WTC11 (cell line): Measurements from ENCODE around the gene MAML2. TPM values are rescaled to one million over a fixed set of nuclear protein-coding genes. Genes with fewer than 3 reads are reported as not detected.

ENCODE experiments used
- ATAC-seq: fragments of 200-7000 bp; cut with Tn5 transposase; 2 replicates; pipeline ENCODE4 v1.10.0; 2021; ENCODE audit warnings: mild to moderate bottlenecking, moderate library complexity
- CTCF ChIA-PET: fragments of 300-600 bp; sonication (Branson Sonifier 250); formaldehyde crosslinking; loops from one replicate; lab custom pipeline; 2021; ENCODE audit warnings: antibody characterized with exemption; lab: Charles Lee
- POLR2A ChIA-PET: fragments of 350-600 bp; sonication (Branson Sonifier 250); formaldehyde crosslinking; loops from one replicate; lab custom pipeline; 2021; ENCODE audit warnings: antibody characterized with exemption; lab: Charles Lee
- DNase-seq: peaks from one replicate; pipeline ENCODE4 v3.0.0; 2021; ENCODE audit warnings: low spot score
- H3K27ac Mint-ChIP-seq: 2 replicates; pipeline ENCODE4 v1.8.0; 2021; ENCODE audit warnings: mixed read lengths
- H3K27me3 Mint-ChIP-seq: 2 replicates; pipeline ENCODE4 v1.8.0; 2021; ENCODE audit warnings: low read depth, mild to moderate bottlenecking, moderate library complexity, mixed read lengths
- H3K36me3 Mint-ChIP-seq: 2 replicates; pipeline ENCODE4 v1.8.0; 2021; ENCODE audit warnings: mixed read lengths
- H3K4me1 Mint-ChIP-seq: 2 replicates; pipeline ENCODE4 v1.8.0; 2022; ENCODE audit warnings: mixed read lengths
- H3K4me3 Mint-ChIP-seq: 2 replicates; pipeline ENCODE4 v1.8.0; 2021; ENCODE audit warnings: mild to moderate bottlenecking, moderate library complexity, mixed read lengths
- H3K9me3 Mint-ChIP-seq: 2 replicates; pipeline ENCODE4 v1.8.0; 2021; ENCODE audit warnings: mixed read lengths
- CREM ChIP-seq: sonication (generic); formaldehyde crosslinking; IDR thresholded peaks from 2 replicates; pipeline ENCODE4 v1.8.1; 2022; ENCODE audit warnings: mild to moderate bottlenecking, missing genetic modification reagents, moderate library complexity
- JUN ChIP-seq: sonication (generic); formaldehyde crosslinking; IDR thresholded peaks from 2 replicates; pipeline ENCODE4 v1.8.0; 2023; ENCODE audit warnings: mild to moderate bottlenecking, missing genetic modification reagents
- KAT7 ChIP-seq: sonication (generic); formaldehyde crosslinking; IDR thresholded peaks from 2 replicates; pipeline ENCODE4 v1.8.1; 2023; ENCODE audit warnings: missing genetic modification reagents, mild to moderate bottlenecking, borderline replicate concordance
- NFE2L1 ChIP-seq: sonication (generic); formaldehyde crosslinking; IDR thresholded peaks from 2 replicates; pipeline ENCODE4 v1.8.1; 2023; ENCODE audit warnings: missing genetic modification reagents
- TEAD1 ChIP-seq: sonication (generic); formaldehyde crosslinking; IDR thresholded peaks from 2 replicates; pipeline ENCODE4 v1.8.0; 2022; ENCODE audit warnings: mild to moderate bottlenecking, missing genetic modification reagents
- ZNF219 ChIP-seq: sonication (generic); formaldehyde crosslinking; IDR thresholded peaks from 2 replicates; pipeline ENCODE4 v1.8.0; 2023; ENCODE audit warnings: missing genetic modification reagents, mild to moderate bottlenecking, borderline replicate concordance
- ZNF232 ChIP-seq: sonication (generic); formaldehyde crosslinking; IDR thresholded peaks from 2 replicates; pipeline ENCODE4 v1.8.0; 2022; ENCODE audit warnings: mild to moderate bottlenecking, missing genetic modification reagents
- total RNA-seq: library from RNA; stranded (reverse); gene quantifications from 3 replicates; pipeline ENCODE4 v1.2.3, GENCODE V29; 2021
- TF ChIP-seq, protein P1 (sequence below): fragments of 250-450 bp; sonication (Bioruptor Pico); IDR thresholded peaks from 2 replicates; pipeline ENCODE4 v1.9.0; 2021; ENCODE audit warnings: mild to moderate bottlenecking
- TF ChIP-seq, protein P2 (sequence below): sonication (generic); formaldehyde crosslinking; IDR thresholded peaks from 2 replicates; pipeline ENCODE4 v1.8.1; 2023; ENCODE audit warnings: mild to moderate bottlenecking, missing genetic modification reagents
- TF ChIP-seq, protein P3 (sequence below): sonication (generic); formaldehyde crosslinking; IDR thresholded peaks from 2 replicates; pipeline ENCODE4 v1.8.1; 2022; ENCODE audit warnings: mild to moderate bottlenecking, moderate library complexity, missing genetic modification reagents
- TF ChIP-seq, protein P4 (sequence below): sonication (generic); formaldehyde crosslinking; IDR thresholded peaks from 2 replicates; pipeline ENCODE4 v1.8.1; 2023; ENCODE audit warnings: mild to moderate bottlenecking, missing genetic modification reagents, borderline replicate concordance
- TF ChIP-seq, protein P5 (sequence below): sonication (generic); formaldehyde crosslinking; IDR thresholded peaks from 2 replicates; pipeline ENCODE4 v1.8.1; 2022; ENCODE audit warnings: low read depth, missing genetic modification reagents, borderline replicate concordance
- TF ChIP-seq, protein P6 (sequence below): sonication (generic); formaldehyde crosslinking; IDR thresholded peaks from 2 replicates; pipeline ENCODE4 v1.8.0; 2023; ENCODE audit warnings: missing genetic modification reagents, mild to moderate bottlenecking, borderline replicate concordance

The MAML2 gene
- total RNA-seq, 1 experiment from 2014 or later = 8.1 TPM

DNA sequence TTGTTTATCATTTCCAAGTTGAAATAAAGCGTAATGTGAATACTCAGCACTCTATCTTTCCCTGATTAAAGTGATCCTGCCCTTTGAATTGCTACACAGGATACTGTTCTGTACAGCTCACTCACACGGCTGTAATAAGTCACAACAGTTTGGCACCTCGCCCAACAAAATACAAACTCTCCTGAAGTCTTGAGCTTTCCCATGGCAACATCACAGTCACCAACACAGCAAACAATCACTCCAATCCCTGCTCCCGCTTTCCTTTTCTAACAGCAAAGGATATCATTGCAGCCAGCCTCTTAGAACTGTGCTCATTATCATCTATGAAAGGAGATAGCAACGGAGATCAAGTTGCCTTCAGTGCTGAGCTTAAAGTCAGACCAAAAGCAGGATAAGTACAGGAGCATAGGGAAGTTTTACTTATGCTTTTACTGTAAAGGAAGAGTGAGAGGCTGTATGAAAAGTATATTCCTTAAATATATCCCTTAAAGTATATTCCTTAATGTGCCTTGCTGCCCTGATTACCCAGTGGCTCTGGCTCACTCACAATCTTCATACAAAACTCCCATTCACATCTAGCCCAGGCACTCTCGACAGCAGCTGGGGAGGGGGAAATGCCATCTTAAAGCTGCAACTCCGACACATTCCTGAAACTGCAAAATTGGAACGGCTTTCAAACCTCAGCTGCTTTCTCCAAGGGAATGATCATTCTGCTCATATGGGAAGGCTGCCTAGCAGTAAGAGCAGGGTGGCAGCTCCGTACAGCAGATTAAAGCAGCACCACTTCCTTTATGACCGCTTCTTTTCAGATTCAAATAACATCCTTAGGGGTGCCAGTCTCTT, 35.8 kb downstream of the MAML2 start (continued):
- TF ChIP-seq, protein P1, sequence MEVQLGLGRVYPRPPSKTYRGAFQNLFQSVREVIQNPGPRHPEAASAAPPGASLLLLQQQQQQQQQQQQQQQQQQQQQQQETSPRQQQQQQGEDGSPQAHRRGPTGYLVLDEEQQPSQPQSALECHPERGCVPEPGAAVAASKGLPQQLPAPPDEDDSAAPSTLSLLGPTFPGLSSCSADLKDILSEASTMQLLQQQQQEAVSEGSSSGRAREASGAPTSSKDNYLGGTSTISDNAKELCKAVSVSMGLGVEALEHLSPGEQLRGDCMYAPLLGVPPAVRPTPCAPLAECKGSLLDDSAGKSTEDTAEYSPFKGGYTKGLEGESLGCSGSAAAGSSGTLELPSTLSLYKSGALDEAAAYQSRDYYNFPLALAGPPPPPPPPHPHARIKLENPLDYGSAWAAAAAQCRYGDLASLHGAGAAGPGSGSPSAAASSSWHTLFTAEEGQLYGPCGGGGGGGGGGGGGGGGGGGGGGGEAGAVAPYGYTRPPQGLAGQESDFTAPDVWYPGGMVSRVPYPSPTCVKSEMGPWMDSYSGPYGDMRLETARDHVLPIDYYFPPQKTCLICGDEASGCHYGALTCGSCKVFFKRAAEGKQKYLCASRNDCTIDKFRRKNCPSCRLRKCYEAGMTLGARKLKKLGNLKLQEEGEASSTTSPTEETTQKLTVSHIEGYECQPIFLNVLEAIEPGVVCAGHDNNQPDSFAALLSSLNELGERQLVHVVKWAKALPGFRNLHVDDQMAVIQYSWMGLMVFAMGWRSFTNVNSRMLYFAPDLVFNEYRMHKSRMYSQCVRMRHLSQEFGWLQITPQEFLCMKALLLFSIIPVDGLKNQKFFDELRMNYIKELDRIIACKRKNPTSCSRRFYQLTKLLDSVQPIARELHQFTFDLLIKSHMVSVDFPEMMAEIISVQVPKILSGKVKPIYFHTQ (CRISPR knock-in tag) = no peak
- TF ChIP-seq, protein P2, sequence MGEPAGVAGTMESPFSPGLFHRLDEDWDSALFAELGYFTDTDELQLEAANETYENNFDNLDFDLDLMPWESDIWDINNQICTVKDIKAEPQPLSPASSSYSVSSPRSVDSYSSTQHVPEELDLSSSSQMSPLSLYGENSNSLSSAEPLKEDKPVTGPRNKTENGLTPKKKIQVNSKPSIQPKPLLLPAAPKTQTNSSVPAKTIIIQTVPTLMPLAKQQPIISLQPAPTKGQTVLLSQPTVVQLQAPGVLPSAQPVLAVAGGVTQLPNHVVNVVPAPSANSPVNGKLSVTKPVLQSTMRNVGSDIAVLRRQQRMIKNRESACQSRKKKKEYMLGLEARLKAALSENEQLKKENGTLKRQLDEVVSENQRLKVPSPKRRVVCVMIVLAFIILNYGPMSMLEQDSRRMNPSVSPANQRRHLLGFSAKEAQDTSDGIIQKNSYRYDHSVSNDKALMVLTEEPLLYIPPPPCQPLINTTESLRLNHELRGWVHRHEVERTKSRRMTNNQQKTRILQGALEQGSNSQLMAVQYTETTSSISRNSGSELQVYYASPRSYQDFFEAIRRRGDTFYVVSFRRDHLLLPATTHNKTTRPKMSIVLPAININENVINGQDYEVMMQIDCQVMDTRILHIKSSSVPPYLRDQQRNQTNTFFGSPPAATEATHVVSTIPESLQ (CRISPR knock-in tag) = no peak
- TF ChIP-seq JUN (CRISPR knock-in tag) = no peak

DNA sequence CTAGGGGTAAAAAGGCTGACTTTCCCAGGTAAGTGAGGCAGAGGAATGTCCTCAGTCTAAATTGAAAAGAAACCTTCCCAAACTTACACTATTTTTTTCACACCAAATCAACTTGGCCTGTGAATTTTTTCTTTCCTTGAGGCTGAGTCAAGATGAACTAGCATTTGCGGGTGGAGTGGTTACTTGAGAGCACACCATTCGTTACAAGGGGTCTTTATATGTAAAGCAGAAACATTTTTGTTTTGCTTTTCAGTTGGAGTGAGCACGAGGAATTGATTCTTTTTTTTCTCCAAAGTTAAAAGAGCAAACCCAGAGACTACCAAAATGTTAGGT, 36.4 kb downstream of the MAML2 start:
- no peak overlapping the region for H3K4me3 Mint-ChIP-seq
- H3K27me3 Mint-ChIP-seq = no peaks in the 10 kb centered on the region
- DNase-seq = no peak
- POLR2A ChIA-PET = no interaction called here
- CTCF ChIA-PET = interaction anchor here (1.7 to 2.5 kb wide), 3 partner anchors 26 to 37 kb away, joined by 4 to 14 read pairs (median 7); partner anchors contain the start of gene MAML2
- H3K4me1 Mint-ChIP-seq = peaks cover 36% of the 10 kb centered on the region
- TF ChIP-seq ZNF232 (CRISPR knock-in tag) = no peak
- no peak for TF ChIP-seq NFE2L1 (CRISPR knock-in tag)
- TF ChIP-seq CREM = no peak
- no peak for TF ChIP-seq ZNF219 (CRISPR knock-in tag)
- TF ChIP-seq, protein P3, sequence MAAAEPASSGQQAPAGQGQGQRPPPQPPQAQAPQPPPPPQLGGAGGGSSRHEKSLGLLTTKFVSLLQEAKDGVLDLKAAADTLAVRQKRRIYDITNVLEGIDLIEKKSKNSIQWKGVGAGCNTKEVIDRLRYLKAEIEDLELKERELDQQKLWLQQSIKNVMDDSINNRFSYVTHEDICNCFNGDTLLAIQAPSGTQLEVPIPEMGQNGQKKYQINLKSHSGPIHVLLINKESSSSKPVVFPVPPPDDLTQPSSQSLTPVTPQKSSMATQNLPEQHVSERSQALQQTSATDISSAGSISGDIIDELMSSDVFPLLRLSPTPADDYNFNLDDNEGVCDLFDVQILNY (CRISPR knock-in tag) = no peak
- TF ChIP-seq, protein P4, sequence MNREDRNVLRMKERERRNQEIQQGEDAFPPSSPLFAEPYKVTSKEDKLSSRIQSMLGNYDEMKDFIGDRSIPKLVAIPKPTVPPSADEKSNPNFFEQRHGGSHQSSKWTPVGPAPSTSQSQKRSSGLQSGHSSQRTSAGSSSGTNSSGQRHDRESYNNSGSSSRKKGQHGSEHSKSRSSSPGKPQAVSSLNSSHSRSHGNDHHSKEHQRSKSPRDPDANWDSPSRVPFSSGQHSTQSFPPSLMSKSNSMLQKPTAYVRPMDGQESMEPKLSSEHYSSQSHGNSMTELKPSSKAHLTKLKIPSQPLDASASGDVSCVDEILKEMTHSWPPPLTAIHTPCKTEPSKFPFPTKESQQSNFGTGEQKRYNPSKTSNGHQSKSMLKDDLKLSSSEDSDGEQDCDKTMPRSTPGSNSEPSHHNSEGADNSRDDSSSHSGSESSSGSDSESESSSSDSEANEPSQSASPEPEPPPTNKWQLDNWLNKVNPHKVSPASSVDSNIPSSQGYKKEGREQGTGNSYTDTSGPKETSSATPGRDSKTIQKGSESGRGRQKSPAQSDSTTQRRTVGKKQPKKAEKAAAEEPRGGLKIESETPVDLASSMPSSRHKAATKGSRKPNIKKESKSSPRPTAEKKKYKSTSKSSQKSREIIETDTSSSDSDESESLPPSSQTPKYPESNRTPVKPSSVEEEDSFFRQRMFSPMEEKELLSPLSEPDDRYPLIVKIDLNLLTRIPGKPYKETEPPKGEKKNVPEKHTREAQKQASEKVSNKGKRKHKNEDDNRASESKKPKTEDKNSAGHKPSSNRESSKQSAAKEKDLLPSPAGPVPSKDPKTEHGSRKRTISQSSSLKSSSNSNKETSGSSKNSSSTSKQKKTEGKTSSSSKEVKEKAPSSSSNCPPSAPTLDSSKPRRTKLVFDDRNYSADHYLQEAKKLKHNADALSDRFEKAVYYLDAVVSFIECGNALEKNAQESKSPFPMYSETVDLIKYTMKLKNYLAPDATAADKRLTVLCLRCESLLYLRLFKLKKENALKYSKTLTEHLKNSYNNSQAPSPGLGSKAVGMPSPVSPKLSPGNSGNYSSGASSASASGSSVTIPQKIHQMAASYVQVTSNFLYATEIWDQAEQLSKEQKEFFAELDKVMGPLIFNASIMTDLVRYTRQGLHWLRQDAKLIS (CRISPR knock-in tag) = no peak
- TF ChIP-seq, protein P5, sequence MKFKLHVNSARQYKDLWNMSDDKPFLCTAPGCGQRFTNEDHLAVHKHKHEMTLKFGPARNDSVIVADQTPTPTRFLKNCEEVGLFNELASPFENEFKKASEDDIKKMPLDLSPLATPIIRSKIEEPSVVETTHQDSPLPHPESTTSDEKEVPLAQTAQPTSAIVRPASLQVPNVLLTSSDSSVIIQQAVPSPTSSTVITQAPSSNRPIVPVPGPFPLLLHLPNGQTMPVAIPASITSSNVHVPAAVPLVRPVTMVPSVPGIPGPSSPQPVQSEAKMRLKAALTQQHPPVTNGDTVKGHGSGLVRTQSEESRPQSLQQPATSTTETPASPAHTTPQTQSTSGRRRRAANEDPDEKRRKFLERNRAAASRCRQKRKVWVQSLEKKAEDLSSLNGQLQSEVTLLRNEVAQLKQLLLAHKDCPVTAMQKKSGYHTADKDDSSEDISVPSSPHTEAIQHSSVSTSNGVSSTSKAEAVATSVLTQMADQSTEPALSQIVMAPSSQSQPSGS (CRISPR knock-in tag) = no peak
- TF ChIP-seq, protein P6, sequence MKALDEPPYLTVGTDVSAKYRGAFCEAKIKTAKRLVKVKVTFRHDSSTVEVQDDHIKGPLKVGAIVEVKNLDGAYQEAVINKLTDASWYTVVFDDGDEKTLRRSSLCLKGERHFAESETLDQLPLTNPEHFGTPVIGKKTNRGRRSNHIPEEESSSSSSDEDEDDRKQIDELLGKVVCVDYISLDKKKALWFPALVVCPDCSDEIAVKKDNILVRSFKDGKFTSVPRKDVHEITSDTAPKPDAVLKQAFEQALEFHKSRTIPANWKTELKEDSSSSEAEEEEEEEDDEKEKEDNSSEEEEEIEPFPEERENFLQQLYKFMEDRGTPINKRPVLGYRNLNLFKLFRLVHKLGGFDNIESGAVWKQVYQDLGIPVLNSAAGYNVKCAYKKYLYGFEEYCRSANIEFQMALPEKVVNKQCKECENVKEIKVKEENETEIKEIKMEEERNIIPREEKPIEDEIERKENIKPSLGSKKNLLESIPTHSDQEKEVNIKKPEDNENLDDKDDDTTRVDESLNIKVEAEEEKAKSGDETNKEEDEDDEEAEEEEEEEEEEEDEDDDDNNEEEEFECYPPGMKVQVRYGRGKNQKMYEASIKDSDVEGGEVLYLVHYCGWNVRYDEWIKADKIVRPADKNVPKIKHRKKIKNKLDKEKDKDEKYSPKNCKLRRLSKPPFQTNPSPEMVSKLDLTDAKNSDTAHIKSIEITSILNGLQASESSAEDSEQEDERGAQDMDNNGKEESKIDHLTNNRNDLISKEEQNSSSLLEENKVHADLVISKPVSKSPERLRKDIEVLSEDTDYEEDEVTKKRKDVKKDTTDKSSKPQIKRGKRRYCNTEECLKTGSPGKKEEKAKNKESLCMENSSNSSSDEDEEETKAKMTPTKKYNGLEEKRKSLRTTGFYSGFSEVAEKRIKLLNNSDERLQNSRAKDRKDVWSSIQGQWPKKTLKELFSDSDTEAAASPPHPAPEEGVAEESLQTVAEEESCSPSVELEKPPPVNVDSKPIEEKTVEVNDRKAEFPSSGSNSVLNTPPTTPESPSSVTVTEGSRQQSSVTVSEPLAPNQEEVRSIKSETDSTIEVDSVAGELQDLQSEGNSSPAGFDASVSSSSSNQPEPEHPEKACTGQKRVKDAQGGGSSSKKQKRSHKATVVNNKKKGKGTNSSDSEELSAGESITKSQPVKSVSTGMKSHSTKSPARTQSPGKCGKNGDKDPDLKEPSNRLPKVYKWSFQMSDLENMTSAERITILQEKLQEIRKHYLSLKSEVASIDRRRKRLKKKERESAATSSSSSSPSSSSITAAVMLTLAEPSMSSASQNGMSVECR = no peak
- no peak for TF ChIP-seq TEAD1 (CRISPR knock-in tag)
- TF ChIP-seq JUN (CRISPR knock-in tag) = no peak
- no peak for TF ChIP-seq KAT7 (CRISPR knock-in tag)
- TF ChIP-seq, all 79 proteins: peak for 0
- no peak for ATAC-seq
- H3K9me3 Mint-ChIP-seq = no peaks in the 10 kb centered on the region
- no peaks in the 10 kb centered on the region for H3K36me3 Mint-ChIP-seq
- peak overlapping the region; percentile 66; the same call in 1 of the 2 replicates for H3K27ac Mint-ChIP-seq
